AG04449 (cell line): ENCODE results near the gene ANKRD22.

Experiments used
- CTCF ChIA-PET: fragments of 350-600 bp; formaldehyde crosslinking; extraction: SDS; loops from one replicate; lab custom pipeline; 2021; ENCODE audit warnings: antibody characterized with exemption; lab: Yijun Ruan, JAX
- POLR2A ChIA-PET: fragments of 400-600, 350-600 bp; formaldehyde crosslinking; extraction: SDS; loops from one replicate; lab custom pipeline; 2020; ENCODE audit warnings: antibody characterized with exemption, inconsistent platforms; lab: Yijun Ruan, JAX
- DNase-seq: peaks from one replicate; pipeline ENCODE4 v3.0.0-alpha.2; 2010; ENCODE audit warnings: low read depth, low spot score
- H3K4me3 ChIP-seq: 2 replicates; pipeline ENCODE4 v1.5.1; 2011; ENCODE audit warnings: low read depth, mild to moderate bottlenecking, control low read depth, low read length
- CTCF ChIP-seq: IDR thresholded peaks from one replicate; pipeline ENCODE4 v1.5.1; 2011; ENCODE audit warnings: mild to moderate bottlenecking, moderate library complexity, low read length, control low read depth, inconsistent platforms; ENCODE audit not compliant: insufficient read depth; ENCODE audit errors: missing control alignments

Gene ANKRD22

GRCh38 chr10:88870089-88870488 is 18.4 kb upstream of the ANKRD22 start:
- no peak for TF ChIP-seq CTCF
- H3K4me3 ChIP-seq: no peak overlapping the region
- CTCF ChIA-PET: interaction anchor here (0.6 to 2.9 kb wide), 6 partner anchors 10 to 365 kb away, joined by 3 to 19 read pairs (median 4); partner anchors contain the start of genes ANKRD22 and STAMBPL1
- DNase-seq: no peak
- POLR2A ChIA-PET: no interaction called here

GRCh38 chr10:88866454-88866853 is 14.8 kb upstream of the ANKRD22 start:
- POLR2A ChIA-PET: no interaction called here
- CTCF ChIA-PET: interaction anchor here (11.9 kb wide), 1 partner anchor 31 kb away, joined by 84 read pairs; no protein-coding TSS in a partner anchor
- no peak for DNase-seq
- no peak overlapping the region for H3K4me3 ChIP-seq
- TF ChIP-seq CTCF: no peak

DNA sequence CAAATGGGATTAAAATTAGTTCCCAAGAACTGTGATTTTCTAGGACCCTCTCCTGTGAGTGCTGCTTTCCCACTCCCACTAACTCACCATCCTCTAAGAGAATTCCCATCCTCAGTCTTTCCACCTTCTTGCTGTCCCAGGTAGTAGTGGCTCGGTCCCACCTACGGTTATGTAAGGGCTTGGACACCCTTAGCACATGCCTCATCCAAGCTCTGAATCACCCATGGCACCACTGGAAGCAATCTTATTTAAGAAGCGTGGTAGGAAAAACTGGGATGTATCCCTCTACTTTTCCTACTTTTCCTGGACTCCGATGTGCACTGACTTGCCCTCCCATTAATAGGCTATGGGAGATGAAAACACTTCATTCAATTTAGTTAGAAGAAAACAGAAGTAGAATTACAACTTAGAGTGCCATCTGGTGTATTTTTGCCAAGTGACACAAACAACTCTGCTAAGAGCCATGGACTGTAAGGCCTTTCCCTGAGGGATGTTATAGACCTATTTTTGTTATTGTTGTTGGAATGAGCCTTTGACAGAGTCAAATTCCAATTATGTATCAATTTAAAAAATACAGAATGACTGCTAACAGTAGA is 13.7 kb upstream of the ANKRD22 start:
- ChIA-PET POLR2A (no interaction called here), CTCF (interaction anchor here (0.8 to 11.9 kb wide), 3 partner anchors 16 to 30 kb away, joined by 3 to 84 read pairs (median 3); no protein-coding TSS in a partner anchor)
- no peak overlapping the region for H3K4me3 ChIP-seq
- no peak for DNase-seq
- no peak for TF ChIP-seq CTCF

GRCh38 chr10:88861036-88861435 is 9.4 kb upstream of the ANKRD22 start:
- no peak for DNase-seq
- ChIA-PET POLR2A (no interaction called here), CTCF (interaction anchor here (0.9 to 11.9 kb wide), 2 partner anchors 25 to 69 kb away, joined by 3 to 84 read pairs; no protein-coding TSS in a partner anchor)
- TF ChIP-seq CTCF: no peak
- H3K4me3 ChIP-seq: no peak overlapping the region

- ChIA-PET CTCF (interaction anchor here (1.0 to 11.9 kb wide), 2 partner anchors 23 to 129 kb away, joined by 3 to 84 read pairs; no protein-coding TSS in a partner anchor), POLR2A (no interaction called here)
- no peak for TF ChIP-seq CTCF
- no peak for DNase-seq
- no peak overlapping the region for H3K4me3 ChIP-seq
Observed at GRCh38 chr10:88858491-88858890, 6.8 kb upstream of the ANKRD22 start.

DNA sequence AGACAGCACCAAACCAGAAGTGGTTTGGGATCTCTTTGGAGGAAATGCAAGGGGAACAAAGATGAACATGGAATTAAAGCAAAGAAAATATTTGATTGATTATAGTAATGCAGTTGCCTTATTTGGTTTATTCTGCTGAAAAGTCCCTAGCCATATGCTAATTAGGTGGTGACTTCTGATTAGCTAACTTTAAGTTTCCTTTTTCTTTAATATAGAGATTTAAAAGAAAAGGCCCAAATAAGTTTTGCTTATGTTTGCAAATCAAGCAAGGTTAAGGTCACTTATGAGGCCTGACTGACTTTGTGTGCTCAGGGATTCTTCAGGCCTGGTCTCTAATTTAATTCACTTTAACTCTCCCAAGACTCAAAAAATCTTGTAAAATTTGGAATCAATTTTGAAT is 6.2 kb upstream of the ANKRD22 start:
- POLR2A ChIA-PET: no interaction called here
- TF ChIP-seq CTCF: no peak
- no peak for DNase-seq
- no peak overlapping the region for H3K4me3 ChIP-seq
- CTCF ChIA-PET: interaction anchor here (1.0 to 11.9 kb wide), 2 partner anchors 22 to 130 kb away, joined by 3 to 84 read pairs; no protein-coding TSS in a partner anchor
